B cell (primary cell): ENCODE measurements around the gene LSMEM2.

Experiments used
- EZH2 ChIP-seq: IDR thresholded peaks from 2 replicates; pipeline ENCODE4 v1.6.1; 2012; ENCODE audit warnings: borderline replicate concordance, low read depth, mild to moderate bottlenecking, moderate library complexity, low read length; ENCODE audit not compliant: insufficient read depth, poor library complexity, severe bottlenecking
- TF ChIP-seq, protein P1 (sequence below): fragments of 200-600 bp; IDR thresholded peaks from one replicate; pipeline ENCODE4 v1.8.0; 2022; ENCODE audit warnings: antibody characterized with exemption, mild to moderate bottlenecking

DNA sequence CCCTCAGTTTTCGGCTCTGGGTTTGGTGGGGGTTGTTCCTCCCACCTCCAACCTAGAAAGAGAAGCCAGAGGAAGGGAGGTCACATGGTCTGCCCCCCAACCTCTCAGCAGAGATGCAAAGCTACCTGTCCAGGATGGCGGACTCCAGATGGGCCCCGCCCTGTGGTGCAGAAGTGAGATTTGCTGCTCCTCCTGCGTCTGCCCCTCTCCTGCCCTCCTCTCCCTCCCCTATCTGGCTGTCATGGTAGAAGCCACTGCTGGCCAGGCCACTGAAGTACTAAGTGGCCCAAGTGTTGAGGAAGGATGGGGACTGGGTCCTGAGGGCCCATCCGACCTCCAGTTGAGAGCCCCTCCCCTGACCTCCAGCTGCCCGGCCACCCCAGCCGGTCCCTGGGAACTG lies 12.1 kb upstream of the LSMEM2 start:
- TF ChIP-seq EZH2, result no peak
- TF ChIP-seq, protein P1, sequence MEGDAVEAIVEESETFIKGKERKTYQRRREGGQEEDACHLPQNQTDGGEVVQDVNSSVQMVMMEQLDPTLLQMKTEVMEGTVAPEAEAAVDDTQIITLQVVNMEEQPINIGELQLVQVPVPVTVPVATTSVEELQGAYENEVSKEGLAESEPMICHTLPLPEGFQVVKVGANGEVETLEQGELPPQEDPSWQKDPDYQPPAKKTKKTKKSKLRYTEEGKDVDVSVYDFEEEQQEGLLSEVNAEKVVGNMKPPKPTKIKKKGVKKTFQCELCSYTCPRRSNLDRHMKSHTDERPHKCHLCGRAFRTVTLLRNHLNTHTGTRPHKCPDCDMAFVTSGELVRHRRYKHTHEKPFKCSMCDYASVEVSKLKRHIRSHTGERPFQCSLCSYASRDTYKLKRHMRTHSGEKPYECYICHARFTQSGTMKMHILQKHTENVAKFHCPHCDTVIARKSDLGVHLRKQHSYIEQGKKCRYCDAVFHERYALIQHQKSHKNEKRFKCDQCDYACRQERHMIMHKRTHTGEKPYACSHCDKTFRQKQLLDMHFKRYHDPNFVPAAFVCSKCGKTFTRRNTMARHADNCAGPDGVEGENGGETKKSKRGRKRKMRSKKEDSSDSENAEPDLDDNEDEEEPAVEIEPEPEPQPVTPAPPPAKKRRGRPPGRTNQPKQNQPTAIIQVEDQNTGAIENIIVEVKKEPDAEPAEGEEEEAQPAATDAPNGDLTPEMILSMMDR, result no peak
